GM11168 (cell line): Measurements from ENCODE around the gene SLC44A2.

Experiments used
- in situ Hi-C: fragments of 300-500 bp; cut with MboI; formaldehyde crosslinking; loops from one replicate; pipeline ENCODE4 v1.12.0; 2022; ENCODE audit warnings: low sequenced_read_pairs; ENCODE audit not compliant: unreplicated experiment

Gene SLC44A2

DNA sequence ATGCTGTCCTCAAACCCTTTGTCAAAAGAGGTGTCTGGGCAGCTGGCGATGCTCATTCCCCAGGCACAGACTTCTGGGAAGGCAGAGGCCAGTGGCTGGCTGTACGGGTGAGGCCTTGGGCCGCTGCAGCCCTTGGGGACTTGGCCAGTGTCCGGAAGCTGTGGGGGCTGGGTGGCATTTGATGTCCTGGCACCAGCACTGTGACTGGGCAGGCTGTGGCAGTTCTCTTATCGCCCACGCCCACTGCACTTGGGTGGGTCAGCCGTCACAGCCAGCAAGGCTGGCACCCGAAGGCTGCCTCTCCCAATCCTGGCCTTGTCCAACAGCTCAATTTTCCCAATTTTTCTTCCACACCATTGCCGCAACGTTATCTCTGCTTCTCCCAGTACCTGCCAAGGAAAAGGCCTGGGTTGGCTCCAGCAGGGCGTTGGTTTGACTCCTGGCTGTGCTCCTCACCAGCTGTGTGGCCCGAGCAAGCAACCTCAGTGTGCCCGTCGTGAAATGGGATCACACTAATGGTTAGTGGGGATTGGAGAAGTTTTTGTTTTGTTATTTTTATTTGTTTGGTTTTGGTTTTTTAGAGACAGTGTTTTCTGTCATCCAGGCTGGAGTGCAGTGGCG lies 12.7 kb upstream of the SLC44A2 start:
- in situ Hi-C loops = no loop called here

DNA sequence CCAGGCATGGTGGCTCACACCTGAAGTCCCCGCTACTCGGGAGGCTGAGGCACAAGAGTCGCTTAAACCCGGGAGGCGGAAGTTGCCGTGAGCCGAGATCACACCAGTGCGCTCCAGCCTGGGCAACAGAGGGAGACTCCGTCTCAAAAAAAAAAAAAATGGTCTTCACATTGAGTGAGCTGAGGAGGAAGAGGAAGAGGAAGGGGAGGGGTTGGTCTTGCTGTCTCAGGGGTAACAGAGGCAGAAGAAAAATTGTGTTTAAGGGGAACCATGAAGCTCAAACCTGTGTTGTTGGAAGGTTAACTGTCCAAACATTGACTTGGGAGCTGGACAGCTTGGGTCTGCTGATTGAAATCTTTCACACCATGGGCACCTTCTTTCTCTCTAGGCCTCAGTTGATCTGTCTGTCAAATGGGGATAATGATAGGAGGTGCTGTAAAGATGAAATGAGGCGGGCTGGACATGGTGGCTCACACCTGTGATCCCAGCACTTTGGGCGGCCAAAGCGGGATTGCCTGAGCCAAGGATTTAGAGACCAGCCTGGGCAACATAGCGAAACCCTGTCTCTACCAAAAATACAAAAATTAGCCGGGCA lies 9.8 kb upstream of the SLC44A2 start:
- in situ Hi-C loops = no loop called here

DNA sequence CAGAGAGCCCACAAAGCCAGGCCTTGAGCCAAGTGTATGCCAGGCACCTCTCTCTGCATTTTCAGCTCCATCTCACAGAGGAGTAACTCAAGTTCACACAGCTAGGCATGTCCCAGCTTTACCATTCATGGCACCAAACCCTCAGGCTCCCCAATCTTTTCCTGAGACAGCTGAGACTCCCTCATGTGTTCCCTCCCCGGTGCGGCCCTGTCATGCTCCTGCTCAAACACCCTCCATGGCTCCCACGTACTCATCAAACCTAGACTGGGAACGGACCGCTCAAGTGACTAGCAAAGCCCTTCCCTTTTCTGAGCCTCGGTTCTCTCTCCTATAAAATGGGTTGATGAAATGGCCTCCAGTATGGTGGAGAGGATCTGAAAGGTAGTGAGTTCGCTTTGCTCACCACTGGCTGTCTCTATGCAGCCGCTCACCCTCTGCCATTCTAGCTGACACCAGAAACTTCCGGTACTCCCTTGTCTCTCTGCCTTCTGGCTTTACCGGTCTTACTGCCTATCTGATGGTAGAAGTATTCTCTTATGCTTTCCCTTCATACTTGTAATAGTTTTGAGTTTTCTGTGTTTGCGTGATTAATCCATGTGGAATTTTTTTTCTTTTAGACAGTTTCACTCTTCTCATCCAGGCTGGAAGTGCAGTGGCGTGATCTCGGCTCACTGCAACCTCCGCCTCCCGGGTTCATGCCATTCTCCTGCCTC lies 7.8 kb upstream of the SLC44A2 start:
- in situ Hi-C loops = no loop called here

DNA sequence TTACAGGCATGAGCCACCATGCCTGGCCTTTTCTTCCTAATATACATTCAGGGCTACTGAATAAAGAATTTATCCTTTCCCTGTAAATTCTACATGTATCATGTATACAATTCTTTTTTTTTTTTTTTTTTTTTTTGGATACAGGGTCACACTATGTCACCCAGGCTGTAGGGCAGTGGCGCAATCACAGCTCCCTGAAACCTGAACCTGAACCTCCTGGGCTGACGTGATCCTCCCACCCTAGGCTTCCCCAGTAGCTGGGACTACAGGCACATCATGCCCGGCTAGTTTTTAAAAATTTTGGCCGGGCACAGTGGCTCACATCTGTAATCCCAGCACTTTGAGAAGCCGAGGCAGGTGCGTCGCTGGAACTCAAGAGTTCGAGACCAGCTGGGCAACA lies 6.5 kb upstream of the SLC44A2 start:
- in situ Hi-C loops = no loop called here

DNA sequence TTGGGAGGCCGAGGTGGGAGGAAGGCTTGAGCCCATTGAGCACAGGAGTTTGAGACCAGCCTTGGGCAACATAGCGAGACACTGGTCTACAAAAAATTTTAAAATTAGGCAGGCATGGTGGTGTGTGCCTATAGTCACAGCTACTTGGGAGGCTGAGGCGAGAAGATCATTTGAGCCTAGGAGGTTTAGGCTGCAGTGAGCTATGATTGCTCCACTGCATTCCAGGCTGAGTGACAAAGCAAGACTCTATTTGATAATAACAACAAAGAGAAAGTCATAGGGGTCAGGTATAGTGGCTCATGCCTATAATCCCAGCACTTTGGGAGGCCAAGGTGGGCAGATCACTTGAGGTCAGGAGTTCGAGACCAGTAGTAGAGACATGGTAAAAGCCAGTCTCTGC lies 4.6 kb upstream of the SLC44A2 start:
- in situ Hi-C loops = no loop called here

DNA sequence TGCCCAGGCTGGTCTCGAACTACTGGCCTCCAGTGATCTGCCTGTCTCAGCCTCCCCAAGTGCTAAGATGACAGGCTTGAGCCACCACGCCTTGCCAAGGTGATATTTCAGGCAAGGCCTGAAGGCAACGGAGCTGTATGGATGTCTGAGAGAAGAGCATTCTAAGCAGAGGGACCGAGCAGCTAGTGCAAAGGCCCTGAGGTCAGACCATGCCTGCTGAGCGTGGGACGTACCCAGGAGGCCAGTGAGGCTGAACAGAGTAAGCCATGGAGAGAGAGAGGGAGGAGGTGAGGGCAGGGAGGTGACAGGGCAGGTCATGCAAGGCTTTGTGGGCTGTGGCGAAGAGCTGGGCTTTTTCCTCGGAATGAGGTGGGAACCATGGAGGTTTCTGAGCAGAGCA lies 3.4 kb upstream of the SLC44A2 start:
- in situ Hi-C loops = no loop called here

DNA sequence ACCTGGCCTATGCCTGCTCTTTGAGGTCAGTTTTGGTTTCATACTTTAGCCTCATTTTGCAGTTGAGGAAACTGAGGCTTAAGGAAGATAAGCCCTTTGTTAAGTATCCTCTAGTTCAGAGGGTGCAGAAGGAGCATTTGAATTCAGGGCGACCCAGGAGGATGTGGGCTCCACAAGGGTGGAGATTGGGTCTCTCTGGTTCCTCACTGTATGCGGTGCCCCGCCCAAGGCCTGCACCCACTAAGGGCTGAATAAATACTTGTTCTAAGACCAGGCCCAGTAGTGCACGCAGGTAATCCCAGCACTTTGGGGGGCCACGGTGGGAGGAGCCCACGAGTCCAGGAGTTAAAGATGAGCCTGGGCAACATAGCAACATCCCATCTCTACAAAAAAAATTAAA lies 768 bp upstream of the SLC44A2 start:
- in situ Hi-C loops = no loop called here

DNA sequence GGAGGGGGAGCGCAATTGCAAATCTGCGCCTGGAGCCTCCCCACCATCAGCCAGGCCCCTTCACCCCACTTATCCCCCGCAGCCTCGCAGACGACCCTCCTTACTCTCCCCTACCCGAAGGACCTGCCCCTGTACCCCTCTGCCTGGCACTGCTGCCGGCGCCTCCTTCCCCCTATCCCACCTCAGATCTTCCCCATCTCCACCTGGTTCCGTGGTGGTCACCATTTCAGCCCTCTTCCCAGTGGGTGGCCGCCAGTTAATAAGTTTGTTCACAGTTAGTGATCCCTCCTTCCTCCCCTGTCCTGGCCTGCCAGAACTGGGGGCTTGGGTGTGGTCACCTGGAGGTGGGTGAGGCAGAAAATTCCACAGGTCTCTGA lies 397 bp downstream of the SLC44A2 start:
- in situ Hi-C loops = no loop called here

DNA sequence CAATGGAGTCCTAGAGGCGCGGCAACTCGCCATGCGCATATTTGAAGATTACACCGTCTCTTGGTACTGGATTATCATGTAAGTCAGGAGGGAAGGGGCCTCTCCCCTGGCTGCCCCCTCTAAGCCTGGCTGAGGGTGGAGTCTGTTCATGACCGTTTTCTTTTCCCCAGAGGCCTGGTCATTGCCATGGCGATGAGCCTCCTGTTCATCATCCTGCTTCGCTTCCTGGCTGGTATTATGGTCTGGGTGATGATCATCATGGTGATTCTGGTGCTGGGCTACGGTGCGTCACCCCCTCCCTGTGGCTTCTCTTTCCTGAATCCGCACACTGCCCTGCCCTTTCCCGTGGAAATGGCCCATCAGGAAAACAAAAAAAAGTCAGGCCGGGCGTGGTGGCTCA lies 6.5 kb downstream of the SLC44A2 start:
- in situ Hi-C loops = no loop called here

DNA sequence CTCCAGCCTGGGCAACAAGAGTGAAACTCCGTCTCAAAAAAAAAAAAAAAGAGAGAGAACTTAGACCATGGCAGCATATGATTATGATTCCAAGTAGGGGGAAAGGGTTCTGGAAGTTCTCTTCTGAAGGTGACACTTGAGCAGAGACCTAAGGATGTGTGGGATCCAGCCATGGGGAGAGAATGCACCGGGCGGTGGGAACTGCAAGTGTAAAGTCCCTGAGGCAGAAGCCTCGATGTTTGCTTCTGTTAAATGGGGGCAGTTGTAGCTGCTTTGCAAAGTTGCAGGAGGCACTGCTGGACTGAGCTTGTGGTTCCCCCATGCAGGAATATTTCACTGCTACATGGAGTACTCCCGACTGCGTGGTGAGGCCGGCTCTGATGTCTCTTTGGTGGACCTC lies 9.1 kb downstream of the SLC44A2 start:
- in situ Hi-C loops = no loop called here

DNA sequence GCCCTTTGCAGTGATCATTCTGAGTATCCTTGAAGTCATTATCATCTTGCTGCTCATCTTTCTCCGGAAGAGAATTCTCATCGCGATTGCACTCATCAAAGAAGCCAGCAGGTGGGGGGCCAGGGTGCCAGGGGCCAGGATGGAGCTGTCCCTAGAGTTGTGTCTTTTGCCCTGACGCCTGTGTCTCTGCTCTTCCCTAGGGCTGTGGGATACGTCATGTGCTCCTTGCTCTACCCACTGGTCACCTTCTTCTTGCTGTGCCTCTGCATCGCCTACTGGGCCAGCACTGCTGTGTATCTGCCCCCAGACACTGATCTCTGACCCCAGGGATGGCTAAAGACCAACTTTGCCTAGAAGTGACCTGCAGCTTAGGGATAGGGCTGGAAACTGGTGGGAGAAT lies 9.6 kb downstream of the SLC44A2 start:
- in situ Hi-C loops = no loop called here

DNA sequence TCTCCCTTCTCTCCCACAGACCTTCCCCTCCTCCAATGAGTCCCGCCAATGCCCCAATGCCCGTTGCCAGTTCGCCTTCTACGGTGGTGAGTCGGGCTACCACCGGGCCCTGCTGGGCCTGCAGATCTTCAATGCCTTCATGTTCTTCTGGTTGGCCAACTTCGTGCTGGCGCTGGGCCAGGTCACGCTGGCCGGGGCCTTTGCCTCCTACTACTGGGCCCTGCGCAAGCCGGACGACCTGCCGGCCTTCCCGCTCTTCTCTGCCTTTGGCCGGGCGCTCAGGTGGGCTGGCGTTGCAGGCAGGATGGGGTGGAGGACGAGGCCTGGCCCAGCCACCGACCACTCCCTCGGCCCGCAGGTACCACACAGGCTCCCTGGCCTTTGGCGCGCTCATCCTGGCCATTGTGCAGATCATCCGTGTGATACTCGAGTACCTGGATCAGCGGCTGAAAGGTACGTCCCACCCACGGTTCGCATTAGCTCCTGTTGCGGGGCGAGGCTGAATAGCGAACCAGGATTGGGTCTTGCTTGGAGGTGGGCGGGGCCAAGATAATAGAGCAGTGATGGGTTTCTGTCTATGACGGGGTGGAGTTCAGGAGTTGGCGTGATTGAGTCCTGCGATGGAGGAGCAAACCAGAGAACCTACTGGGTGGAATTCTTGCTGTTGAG lies 11.1 kb downstream of the SLC44A2 start:
- in situ Hi-C loops = no loop called here

DNA sequence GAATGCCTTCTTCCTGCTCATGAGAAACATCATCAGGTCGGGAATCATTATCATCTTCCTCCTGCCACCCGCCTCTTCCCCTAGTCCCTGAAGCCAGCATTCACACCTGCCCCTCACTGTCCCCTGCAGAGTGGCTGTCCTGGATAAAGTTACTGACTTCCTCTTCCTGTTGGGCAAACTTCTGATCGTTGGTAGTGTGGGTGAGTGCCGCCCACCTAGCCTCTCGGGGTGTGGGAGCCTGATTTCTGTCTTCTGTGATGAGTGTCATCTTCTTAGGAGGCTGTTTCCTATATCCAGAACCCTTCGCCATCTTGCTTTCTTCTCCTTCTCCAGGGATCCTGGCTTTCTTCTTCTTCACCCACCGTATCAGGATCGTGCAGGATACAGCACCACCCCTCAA lies 12.5 kb downstream of the SLC44A2 start:
- in situ Hi-C loops = no loop called here

DNA sequence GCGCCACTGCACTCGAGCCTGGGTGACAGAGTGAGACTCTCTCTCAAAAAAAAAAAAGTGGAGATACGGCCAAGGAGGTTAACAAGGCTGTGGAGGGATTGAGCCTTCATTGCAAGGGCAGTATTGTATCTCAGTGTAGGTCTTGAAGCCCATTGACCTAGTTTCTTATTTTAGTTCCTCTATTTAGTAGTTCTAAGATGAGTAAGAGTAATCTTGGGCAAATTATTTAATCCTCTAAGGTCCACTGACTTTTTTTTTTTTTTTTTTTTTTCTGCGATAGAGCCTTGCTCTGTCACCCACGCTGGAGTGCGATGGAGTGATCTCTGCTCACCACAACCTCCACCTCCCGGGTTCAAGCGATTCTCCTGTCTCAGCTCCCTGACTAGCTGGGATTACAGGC lies 14.5 kb downstream of the SLC44A2 start:
- in situ Hi-C loops = loop anchor here (5.0 kb wide), 1 partner anchor 58 kb away; no protein-coding TSS in a partner anchor

DNA sequence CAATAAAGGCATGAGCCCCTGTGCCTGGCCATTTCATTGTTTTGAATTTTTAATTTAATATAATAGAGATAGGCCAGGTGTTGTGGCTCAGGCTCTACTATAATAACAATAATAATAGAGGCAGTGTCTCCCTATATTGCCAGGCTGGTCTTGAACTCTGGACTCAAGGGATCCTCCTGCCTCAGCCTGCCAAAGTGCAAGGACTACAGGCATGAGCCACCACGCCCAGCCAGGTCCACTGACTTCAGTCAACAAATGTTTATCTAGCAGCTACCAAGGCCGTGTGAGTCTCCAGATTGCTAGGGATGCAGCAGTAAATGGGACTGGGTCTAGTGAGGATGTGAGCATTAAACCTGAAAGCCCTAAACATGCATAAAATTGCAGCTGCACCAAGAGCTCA lies 15.0 kb downstream of the SLC44A2 start:
- in situ Hi-C loops = loop anchor here (5.0 kb wide), 1 partner anchor 58 kb away; no protein-coding TSS in a partner anchor

DNA sequence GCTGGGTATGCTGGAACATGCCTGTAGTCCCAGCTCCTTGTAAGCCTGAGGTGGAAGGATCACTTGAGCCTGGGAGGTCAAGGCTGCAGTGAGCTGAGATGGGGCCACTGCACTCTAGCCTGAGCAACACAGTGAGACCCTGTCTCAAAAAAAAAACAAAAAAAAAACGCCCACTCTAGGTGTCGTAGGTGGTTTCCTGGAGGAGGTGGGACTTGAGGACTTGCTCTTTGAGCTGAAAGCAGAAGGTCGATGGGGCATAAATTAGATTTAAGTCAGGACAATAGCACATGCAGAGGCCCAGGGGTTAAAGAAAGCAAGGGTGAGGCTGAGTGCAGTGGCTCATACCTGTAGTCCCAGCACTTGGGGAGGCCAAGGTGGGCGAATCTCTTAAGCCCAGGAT lies 15.9 kb downstream of the SLC44A2 start:
- in situ Hi-C loops = loop anchor here (5.0 kb wide), 1 partner anchor 59 kb away; no protein-coding TSS in a partner anchor

DNA sequence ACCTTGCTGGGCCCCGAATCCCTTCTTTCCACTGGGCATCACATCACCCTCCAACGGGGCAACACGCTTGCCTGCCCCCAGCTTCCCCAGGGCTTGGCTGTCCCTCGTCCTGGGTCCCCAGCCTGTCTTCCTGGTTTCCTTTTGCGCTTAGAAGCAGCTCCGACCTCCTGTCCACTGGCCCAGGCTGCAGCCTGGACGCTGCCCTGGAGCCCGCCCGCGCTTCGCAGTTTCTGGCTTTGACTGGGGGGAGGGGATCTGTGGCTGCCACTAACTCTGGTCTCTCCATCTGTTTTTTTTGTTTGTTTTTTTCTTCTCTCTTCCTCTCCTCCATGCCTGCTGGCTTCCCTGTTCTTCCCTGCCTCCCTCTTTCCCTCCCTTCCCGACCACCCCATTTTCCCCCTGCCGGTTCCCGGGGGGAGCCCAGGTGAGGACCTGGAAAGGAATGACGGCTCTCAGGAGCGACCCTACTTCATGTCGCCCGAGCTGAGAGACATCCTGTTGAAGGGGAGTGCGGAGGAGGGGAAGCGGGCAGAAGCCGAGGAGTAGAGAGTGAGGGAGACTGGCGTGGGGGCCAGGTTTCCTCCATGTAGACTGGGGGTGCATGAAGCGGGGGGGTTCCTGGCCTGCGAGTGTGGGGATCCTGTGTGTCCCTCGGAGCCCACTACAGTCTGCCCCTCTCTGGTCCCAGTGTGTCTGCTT lies 17.3 kb downstream of the SLC44A2 start:
- in situ Hi-C loops = loop anchor here (5.0 kb wide), 1 partner anchor 60 kb away; no protein-coding TSS in a partner anchor

DNA sequence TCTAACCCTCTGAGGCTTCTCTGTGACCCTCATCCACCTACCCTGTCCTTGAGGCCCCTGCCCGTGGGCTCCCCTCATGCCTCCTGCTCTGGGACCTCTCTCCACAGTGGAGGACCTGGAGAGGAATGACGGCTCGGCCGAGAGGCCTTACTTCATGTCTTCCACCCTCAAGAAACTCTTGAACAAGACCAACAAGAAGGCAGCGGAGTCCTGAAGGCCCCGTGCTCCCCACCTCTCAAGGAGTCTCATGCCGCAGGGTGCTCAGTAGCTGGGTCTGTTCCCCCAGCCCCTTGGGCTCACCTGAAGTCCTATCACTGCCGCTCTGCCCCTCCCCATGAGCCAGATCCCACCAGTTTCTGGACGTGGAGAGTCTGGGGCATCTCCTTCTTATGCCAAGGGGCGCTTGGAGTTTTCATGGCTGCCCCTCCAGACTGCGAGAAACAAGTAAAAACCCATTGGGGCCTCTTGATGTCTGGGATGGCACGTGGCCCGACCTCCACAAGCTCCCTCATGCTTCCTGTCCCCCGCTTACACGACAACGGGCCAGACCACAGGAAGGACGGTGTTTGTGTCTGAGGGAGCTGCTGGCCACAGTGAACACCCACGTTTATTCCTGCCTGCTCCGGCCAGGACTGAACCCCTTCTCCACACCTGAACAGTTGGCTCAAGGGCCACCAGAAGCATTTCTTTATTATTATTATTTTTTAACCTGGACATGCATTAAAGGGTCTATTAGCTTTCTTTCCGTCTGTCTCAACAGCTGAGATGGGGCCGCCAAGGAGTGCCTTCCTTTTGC lies 18.0 kb downstream of the SLC44A2 start:
- in situ Hi-C loops = loop anchor here (5.0 kb wide), 1 partner anchor 61 kb away; no protein-coding TSS in a partner anchor

DNA sequence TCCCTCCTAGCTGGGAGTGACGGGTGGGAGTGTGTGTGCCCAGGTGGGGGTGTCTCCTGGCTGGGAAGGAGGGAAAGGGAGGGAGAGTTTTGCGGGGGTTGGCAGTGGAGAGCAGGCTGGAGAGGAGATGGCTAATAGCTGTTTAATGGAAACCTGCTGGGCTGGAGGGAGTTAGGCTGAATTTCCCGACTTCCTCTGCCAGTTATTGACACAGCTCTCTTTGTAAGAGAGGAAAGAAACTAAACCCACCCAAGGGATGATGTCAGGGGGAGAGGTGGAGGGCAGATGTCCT lies 18.6 kb downstream of the SLC44A2 start:
- in situ Hi-C loops = loop anchor here (5.0 kb wide), 1 partner anchor 62 kb away; no protein-coding TSS in a partner anchor
